Uterus (tissue), 4 donors: ENCODE data around the gene NSD2. TPM values are rescaled to one million over a fixed set of nuclear protein-coding genes. Genes with fewer than 3 reads are reported as not detected.

ENCODE experiments used
- DNase-seq, 2 donors: peaks; one replicate each; pipeline ENCODE4 v3.0.0-alpha.2; 2019 to 2020
- H3K27ac ChIP-seq, 2 donors: fragments of 200-600 bp; sonication (generic); 1 replicate in 1 of 2; 2 replicates in 1 of 2; pipeline ENCODE4 v1.5.1; 2016 to 2018
- H3K27me3 ChIP-seq, 2 donors: fragments of 200-600 bp; sonication (generic); one replicate each; pipeline ENCODE4 v1.5.1; 2018 to 2019; ENCODE audit warnings: control low read depth in 1 of 2
- H3K36me3 ChIP-seq, 2 donors: fragments of 200-600 bp; sonication (generic); one replicate each; pipeline ENCODE4 v1.5.1; 2019; ENCODE audit warnings: control low read depth in 1 of 2
- H3K4me1 ChIP-seq, 2 donors: fragments of 200-600 bp; sonication (generic); one replicate each; pipeline ENCODE4 v1.5.1; 2018 to 2019; ENCODE audit warnings: control low read depth in 1 of 2
- H3K4me3 ChIP-seq, 2 donors: fragments of 200-600 bp; sonication (generic); 1 replicate in 1 of 2; 2 replicates in 1 of 2; pipeline ENCODE4 v1.5.1; 2018 to 2019; ENCODE audit warnings: mild to moderate bottlenecking in 1 of 2
- H3K9me3 ChIP-seq, 2 donors: fragments of 200-600 bp; sonication (generic); one replicate each; pipeline ENCODE4 v1.5.1; 2019; ENCODE audit warnings: control low read depth in 1 of 2
- POLR2A ChIP-seq, 2 donors: fragments of 450-650 bp; IDR thresholded peaks; one replicate each; pipeline ENCODE4 v1.6.1; 2016; ENCODE audit warnings: antibody characterized with exemption in 2 of 2, mild to moderate bottlenecking in 1 of 2, moderate library complexity in 1 of 2
- intact Hi-C: fragments of 100-400 bp; cut with DNase I; formaldehyde crosslinking; loops from one replicate; pipeline ENCODE4 v1.15.1; 2023; ENCODE audit warnings: low total_unique reads
- total RNA-seq, 4 donors: library from RNA; depleted of rRNA in 3 of 4; stranded (reverse); fragments of >200 nt in 3 of 4; gene quantifications; one replicate each; pipeline versions ENCODE4 v1.1.0 to v1.2.4, GENCODE V29; 2014 to 2023
- TF ChIP-seq, protein P1 (sequence below), 4 experiments: fragments of 200-600 bp in 2 of 4; fragments of 450-650 bp in 2 of 4; sonication (generic) in 2 of 4; IDR thresholded peaks; one replicate each; pipeline ENCODE4 v1.5.1; 2016 to 2019; ENCODE audit warnings: antibody characterized with exemption in 4 of 4, mild to moderate bottlenecking in 2 of 4, moderate library complexity in 1 of 4
- donor health status: DM: yes; HTN: yes; CAD: no.

Gene NSD2
- total RNA-seq, 4 donors from 2014 or later: 10.3 to 75.3 (median 49.0) TPM

DNA sequence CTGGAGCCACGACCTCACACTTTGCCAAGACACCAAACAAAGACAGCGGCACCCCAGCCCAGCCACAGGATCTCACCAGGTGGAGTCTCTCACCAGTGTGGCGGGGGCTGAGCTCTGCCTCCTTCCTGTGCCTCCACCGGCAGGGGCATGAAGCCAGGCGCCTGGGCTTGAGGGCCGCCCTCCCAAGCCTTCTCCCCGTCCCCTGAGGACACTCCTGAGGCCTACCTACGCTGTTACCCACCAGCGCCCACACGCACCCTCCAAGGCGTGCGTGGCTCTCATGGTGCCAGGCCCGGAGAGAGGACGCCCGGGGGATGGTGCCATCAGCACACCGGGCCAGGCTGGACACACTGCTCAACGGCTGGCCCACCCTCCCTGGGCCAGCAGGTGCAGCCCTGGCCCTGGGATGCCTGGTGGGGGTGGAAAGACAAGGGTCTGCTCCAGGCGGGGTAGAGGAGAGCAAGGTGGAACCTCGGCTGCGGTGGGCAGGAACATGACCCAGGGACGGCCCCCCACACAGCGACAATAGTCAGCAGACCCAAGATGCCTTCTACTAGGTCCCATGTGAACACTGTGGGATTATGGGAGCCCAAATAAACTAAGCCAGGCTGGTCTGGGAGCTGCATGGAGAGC is 115.5 kb downstream of the NSD2 start:
- Histone ChIP-seq H3K27me3 (no peaks in the 10 kb centered on the region), H3K9me3 (no peaks in the 10 kb centered on the region), H3K27ac (no peak overlapping the region), H3K36me3 (no peaks in the 10 kb centered on the region), H3K4me1 (no peaks in the 10 kb centered on the region), H3K4me3 (no peak overlapping the region)
- intact Hi-C loops: no loop called here
- no peak for TF ChIP-seq POLR2A (IDR thresholded peaks at IDR 0.05)
- TF ChIP-seq, protein P1, sequence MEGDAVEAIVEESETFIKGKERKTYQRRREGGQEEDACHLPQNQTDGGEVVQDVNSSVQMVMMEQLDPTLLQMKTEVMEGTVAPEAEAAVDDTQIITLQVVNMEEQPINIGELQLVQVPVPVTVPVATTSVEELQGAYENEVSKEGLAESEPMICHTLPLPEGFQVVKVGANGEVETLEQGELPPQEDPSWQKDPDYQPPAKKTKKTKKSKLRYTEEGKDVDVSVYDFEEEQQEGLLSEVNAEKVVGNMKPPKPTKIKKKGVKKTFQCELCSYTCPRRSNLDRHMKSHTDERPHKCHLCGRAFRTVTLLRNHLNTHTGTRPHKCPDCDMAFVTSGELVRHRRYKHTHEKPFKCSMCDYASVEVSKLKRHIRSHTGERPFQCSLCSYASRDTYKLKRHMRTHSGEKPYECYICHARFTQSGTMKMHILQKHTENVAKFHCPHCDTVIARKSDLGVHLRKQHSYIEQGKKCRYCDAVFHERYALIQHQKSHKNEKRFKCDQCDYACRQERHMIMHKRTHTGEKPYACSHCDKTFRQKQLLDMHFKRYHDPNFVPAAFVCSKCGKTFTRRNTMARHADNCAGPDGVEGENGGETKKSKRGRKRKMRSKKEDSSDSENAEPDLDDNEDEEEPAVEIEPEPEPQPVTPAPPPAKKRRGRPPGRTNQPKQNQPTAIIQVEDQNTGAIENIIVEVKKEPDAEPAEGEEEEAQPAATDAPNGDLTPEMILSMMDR (IDR thresholded peaks at IDR 0.05): no peak
- DNase-seq: no peak

DNA sequence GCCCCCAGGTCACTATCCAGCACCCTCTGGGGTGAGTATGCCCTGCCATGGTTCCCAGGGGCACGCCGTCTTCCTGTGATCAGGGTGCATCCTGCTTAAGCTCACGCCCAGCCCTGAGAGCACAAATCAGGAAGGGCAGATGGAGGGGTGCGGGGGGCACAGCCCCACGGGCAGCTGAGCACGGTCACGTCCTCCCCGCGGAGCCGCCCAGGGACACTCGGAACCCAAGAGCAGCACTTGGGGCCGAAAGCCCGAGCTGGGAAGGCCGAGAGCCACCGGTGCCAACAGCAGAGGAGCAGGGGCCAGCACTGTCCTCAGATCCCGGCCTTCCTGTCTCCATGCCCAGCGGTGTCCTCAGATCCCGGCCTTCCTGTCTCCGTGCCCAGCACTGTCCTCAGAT is 116.1 kb downstream of the NSD2 start:
- no peak for TF ChIP-seq POLR2A (IDR thresholded peaks at IDR 0.05)
- TF ChIP-seq, protein P1 (IDR thresholded peaks at IDR 0.05): no peak
- intact Hi-C loops: no loop called here
- no peak overlapping the region for H3K27ac ChIP-seq
- no peaks in the 10 kb centered on the region for H3K36me3 ChIP-seq
- H3K27me3 ChIP-seq: no peaks in the 10 kb centered on the region
- H3K4me3 ChIP-seq: no peak overlapping the region
- H3K4me1 ChIP-seq: no peaks in the 10 kb centered on the region
- H3K9me3 ChIP-seq: no peaks in the 10 kb centered on the region
- DNase-seq: no peak

DNA sequence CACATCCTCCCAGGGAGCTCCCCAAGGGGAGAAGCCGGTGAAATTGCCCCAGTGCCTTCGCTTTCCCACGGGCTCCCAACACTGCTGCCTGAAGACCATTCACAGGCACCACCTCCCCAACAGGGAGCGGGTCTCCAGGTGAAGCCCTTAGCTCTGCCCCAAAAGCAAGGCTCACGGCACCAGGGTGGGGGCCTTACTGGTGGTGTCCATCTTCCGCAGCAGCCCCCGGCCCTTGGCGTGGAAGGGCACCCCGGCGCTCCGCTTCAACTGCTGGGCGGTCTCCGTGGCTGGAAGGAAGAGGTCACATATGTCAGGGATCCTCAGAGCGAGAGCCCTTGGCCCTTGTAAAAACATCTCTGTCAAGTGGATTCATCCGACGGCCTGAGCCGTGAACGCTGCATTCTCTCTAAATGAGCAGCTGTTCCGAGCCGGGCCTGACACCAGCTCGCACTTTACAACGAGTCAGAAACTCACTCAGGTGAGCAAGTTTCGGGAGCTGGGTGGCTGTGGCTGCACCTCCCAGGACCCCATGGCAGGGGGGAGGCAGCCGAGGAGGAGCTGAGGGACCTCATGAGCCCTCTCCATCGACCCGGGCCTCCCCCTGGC is 116.6 kb downstream of the NSD2 start:
- Histone ChIP-seq H3K9me3 (no peaks in the 10 kb centered on the region), H3K36me3 (no peaks in the 10 kb centered on the region), H3K4me1 (no peaks in the 10 kb centered on the region), H3K27me3 (no peaks in the 10 kb centered on the region), H3K4me3 (no peak overlapping the region), H3K27ac (no peak overlapping the region)
- no peak for TF ChIP-seq POLR2A (IDR thresholded peaks at IDR 0.05)
- TF ChIP-seq, protein P1 (IDR thresholded peaks at IDR 0.05): no peak
- intact Hi-C loops: no loop called here
- no peak for DNase-seq

DNA sequence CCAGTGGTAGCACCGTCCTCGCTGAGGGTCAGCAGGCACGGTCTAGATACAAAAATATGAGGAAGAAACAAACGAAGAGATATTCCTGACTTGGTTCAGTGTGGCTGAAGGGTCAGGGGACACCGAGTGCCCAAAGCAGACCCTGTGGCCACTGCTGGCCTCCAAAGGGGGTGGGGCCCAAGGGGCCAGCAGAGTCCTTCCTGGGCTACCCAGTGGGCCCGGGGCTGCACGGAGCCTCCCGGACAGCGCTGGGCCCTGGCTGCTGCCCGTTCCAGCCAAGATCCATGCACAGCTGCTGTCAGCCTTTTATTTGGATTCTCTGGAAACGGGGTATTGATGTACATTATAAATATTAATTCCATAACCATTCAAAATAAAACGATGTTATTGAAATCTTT is 117.1 kb downstream of the NSD2 start:
- H3K4me3 ChIP-seq: no peak overlapping the region
- H3K9me3 ChIP-seq: no peaks in the 10 kb centered on the region
- H3K4me1 ChIP-seq: no peaks in the 10 kb centered on the region
- H3K36me3 ChIP-seq: no peaks in the 10 kb centered on the region
- DNase-seq: no peak
- no peaks in the 10 kb centered on the region for H3K27me3 ChIP-seq
- intact Hi-C loops: no loop called here
- no peak overlapping the region for H3K27ac ChIP-seq
- TF ChIP-seq, protein P1 (IDR thresholded peaks at IDR 0.05): no peak
- TF ChIP-seq POLR2A (IDR thresholded peaks at IDR 0.05): no peak

DNA sequence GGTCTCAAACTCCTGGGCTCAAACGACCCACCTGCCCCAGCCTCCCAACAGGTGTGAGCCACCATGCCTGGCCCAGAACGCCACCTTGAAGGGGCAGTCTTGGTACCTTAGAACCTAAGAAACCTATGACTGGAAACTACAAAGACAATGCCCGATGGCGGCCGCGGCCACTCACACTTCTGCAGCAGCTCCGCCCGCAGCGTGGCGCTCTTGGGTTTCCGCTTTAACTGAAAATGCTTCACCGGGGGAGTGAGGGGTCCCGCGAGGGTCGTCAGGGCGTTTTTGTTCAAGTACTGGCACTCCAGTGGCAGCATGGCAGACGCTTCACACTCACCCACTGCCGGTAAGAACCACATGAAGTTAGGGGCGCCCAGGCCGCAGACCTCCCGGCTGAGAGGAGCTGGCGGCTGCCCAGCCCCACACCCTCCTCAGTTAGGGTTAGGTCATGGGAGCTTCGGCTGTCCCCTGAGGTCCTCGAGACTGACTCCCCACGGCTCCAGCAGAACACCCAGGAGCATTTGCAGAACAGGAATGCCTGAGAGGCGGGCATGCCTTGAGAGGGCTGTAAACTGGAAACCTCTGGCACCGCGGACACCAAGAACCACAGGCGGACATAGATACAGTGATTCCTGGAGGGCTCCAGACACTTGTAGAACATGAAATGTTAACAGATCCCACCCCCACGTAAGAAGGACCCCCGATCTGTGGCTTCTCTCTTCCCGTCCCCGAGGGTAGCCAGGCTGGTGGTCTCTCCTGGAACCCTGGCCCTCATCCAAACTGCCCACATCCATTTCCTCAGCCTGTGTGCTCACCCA is 118.5 kb downstream of the NSD2 start:
- Histone ChIP-seq H3K27ac (no peak overlapping the region), H3K4me1 (no peaks in the 10 kb centered on the region), H3K36me3 (no peaks in the 10 kb centered on the region), H3K27me3 (no peaks in the 10 kb centered on the region), H3K9me3 (no peaks in the 10 kb centered on the region), H3K4me3 (no peak overlapping the region)
- TF ChIP-seq, protein P1 (IDR thresholded peaks at IDR 0.05): no peak
- no peak for TF ChIP-seq POLR2A (IDR thresholded peaks at IDR 0.05)
- intact Hi-C loops: no loop called here
- no peak for DNase-seq
